HG03060 (cell line): ENCODE measurements around the gene LRBA.
"Not testable (repeated sequence)": the region's sequence is repeated elsewhere in the genome, so short reads cannot be mapped to it uniquely, and the experiment has no call there.

ENCODE experiments used
- ATAC-seq: cut with Tn5 transposase; IDR thresholded peaks from one replicate; pipeline ENCODE4 v1.9.1; 2021; ENCODE audit warnings: low read depth, moderate number of reproducible peaks; ENCODE audit not compliant: unreplicated experiment

Gene LRBA

GRCh38 chr4:150577796-150578195 lies 437.3 kb downstream of the LRBA start:
- no peak for ATAC-seq

- ATAC-seq = no peak
These were observed 440.4 kb downstream of the LRBA start for GRCh38 chr4:150574678-150575077.

- ATAC-seq = no peak
These were observed 441.6 kb downstream of the LRBA start for GRCh38 chr4:150573534-150573933.

- ATAC-seq = no peak
These were observed 442.2 kb downstream of the LRBA start for GRCh38 chr4:150572704-150573504.

GRCh38 chr4:150570862-150571261 lies 444.2 kb downstream of the LRBA start:
- ATAC-seq = no peak

GRCh38 chr4:150569998-150570535 lies 445.0 kb downstream of the LRBA start:
- ATAC-seq = no peak

- ATAC-seq = no peak
These were observed 445.6 kb downstream of the LRBA start for GRCh38 chr4:150569384-150569987.

GRCh38 chr4:150567070-150567469 lies 448.0 kb downstream of the LRBA start:
- ATAC-seq = no peak

- ATAC-seq = not testable (repeated sequence)
These were observed 450.1 kb downstream of the LRBA start for GRCh38 chr4:150564967-150565366.

GRCh38 chr4:150562751-150563150 lies 452.3 kb downstream of the LRBA start:
- ATAC-seq = no peak

- no peak for ATAC-seq
These were observed 452.8 kb downstream of the LRBA start for GRCh38 chr4:150562250-150562649.

GRCh38 chr4:150561143-150561737 lies 453.8 kb downstream of the LRBA start:
- no peak for ATAC-seq

- not testable (repeated sequence) for ATAC-seq
These were observed 457.3 kb downstream of the LRBA start for GRCh38 chr4:150557811-150558210.

- ATAC-seq = no peak
These were observed 467.8 kb downstream of the LRBA start for GRCh38 chr4:150547154-150547838.

- ATAC-seq = no peak
These were observed 468.8 kb downstream of the LRBA start for GRCh38 chr4:150546286-150546685.

GRCh38 chr4:150543042-150543441 lies 472.0 kb downstream of the LRBA start:
- no peak for ATAC-seq

GRCh38 chr4:150541681-150542080 lies 473.4 kb downstream of the LRBA start:
- no peak for ATAC-seq

GRCh38 chr4:150540959-150541360 lies 474.1 kb downstream of the LRBA start:
- no peak for ATAC-seq

- no peak for ATAC-seq
These were observed 474.5 kb downstream of the LRBA start for GRCh38 chr4:150540536-150540935.

- not testable (repeated sequence) for ATAC-seq
These were observed 477.2 kb downstream of the LRBA start for GRCh38 chr4:150537911-150538310.

- no peak for ATAC-seq
These were observed 480.3 kb downstream of the LRBA start for GRCh38 chr4:150534818-150535217.
